ENCODE data around the gene TTLL9.

Gene TTLL9

GRCh38 chr20:31979713-31980426 lies 109.4 kb downstream of the TTLL9 start:
- DNase-seq (ENCODE audit: low spot score): no peak

GRCh38 chr20:31981784-31982183 lies 111.3 kb downstream of the TTLL9 start:
- no peak for DNase-seq (ENCODE audit: low spot score)

GRCh38 chr20:31984981-31985471 lies 114.6 kb downstream of the TTLL9 start:
- no peak for DNase-seq (ENCODE audit: low spot score)

- no peak for DNase-seq (ENCODE audit: low spot score)
Observed at GRCh38 chr20:31987744-31988143, 117.3 kb downstream of the TTLL9 start.

- no peak for DNase-seq (ENCODE audit: low spot score)
Observed at GRCh38 chr20:31988430-31989015, 118.1 kb downstream of the TTLL9 start.

GRCh38 chr20:31989030-31989645 lies 118.7 kb downstream of the TTLL9 start:
- DNase-seq (ENCODE audit: low spot score): no peak

GRCh38 chr20:31990641-31991338 lies 120.4 kb downstream of the TTLL9 start:
- DNase-seq (ENCODE audit: low spot score): no peak

- no peak for DNase-seq (ENCODE audit: low spot score)
Observed at GRCh38 chr20:31991339-31991705, 120.9 kb downstream of the TTLL9 start.

- no peak for DNase-seq (ENCODE audit: low spot score)
Observed at GRCh38 chr20:31992086-31992485, 121.7 kb downstream of the TTLL9 start.
